ENCODE results near the gene PAPPA.

DNA sequence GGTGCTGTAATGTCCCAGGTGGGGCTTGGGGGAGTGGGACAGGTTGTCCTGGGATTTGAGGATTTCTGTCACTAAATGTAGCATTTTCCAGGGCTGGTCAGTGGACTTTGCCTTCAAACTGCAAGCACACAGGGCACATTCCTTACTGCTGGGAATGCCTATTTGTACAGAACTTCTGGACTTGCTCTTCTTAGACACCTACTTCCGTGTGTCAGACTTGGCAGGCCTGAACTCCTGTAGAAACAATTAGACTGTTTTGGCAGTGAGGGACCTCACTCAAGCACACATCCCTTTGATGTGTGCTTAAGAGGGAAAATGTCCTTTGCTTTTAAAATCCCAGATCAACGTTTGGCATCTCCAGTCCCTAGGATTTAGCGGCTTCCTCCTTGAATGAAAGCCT is 192.2 kb downstream of the PAPPA start:
- TF ChIP-seq, protein P1, sequence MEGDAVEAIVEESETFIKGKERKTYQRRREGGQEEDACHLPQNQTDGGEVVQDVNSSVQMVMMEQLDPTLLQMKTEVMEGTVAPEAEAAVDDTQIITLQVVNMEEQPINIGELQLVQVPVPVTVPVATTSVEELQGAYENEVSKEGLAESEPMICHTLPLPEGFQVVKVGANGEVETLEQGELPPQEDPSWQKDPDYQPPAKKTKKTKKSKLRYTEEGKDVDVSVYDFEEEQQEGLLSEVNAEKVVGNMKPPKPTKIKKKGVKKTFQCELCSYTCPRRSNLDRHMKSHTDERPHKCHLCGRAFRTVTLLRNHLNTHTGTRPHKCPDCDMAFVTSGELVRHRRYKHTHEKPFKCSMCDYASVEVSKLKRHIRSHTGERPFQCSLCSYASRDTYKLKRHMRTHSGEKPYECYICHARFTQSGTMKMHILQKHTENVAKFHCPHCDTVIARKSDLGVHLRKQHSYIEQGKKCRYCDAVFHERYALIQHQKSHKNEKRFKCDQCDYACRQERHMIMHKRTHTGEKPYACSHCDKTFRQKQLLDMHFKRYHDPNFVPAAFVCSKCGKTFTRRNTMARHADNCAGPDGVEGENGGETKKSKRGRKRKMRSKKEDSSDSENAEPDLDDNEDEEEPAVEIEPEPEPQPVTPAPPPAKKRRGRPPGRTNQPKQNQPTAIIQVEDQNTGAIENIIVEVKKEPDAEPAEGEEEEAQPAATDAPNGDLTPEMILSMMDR (IDR thresholded peaks at IDR 0.05): no peak
- TF ChIP-seq POLR2A (IDR thresholded peaks at IDR 0.05): no peak
